Measurements from ENCODE around the gene IGF1R.

IGF1R gene

GRCh38 chr15:98800437-98801233 lies 152.3 kb downstream of the IGF1R start:
- DNase-seq, result peak; percentile 89

DNA sequence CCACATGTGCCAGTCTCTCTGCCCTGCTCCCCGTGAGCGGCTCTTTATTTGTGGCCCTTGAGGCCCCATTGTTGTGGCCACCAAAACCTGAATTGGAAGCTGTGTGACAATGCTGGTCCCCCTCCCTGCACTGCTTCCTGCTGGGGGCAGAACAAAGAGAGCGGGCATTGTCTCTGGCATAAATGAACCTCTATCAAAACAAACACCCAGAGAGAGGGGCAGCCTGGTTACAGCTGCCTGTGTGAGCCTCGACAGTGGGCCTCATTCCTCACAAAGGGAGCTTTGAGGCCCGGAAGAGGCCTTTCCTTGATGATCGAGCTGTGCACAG lies 152.9 kb downstream of the IGF1R start:
- no peak for DNase-seq

GRCh38 chr15:98802187-98802586 lies 153.8 kb downstream of the IGF1R start:
- no peak for DNase-seq

GRCh38 chr15:98803228-98804056 lies 155.1 kb downstream of the IGF1R start:
- DNase-seq, result peak; percentile 72

- DNase-seq, result no peak
Observed at GRCh38 chr15:98804057-98804380, 155.7 kb downstream of the IGF1R start.

- no peak for DNase-seq
Observed at GRCh38 chr15:98805434-98806274, 157.3 kb downstream of the IGF1R start.

DNA sequence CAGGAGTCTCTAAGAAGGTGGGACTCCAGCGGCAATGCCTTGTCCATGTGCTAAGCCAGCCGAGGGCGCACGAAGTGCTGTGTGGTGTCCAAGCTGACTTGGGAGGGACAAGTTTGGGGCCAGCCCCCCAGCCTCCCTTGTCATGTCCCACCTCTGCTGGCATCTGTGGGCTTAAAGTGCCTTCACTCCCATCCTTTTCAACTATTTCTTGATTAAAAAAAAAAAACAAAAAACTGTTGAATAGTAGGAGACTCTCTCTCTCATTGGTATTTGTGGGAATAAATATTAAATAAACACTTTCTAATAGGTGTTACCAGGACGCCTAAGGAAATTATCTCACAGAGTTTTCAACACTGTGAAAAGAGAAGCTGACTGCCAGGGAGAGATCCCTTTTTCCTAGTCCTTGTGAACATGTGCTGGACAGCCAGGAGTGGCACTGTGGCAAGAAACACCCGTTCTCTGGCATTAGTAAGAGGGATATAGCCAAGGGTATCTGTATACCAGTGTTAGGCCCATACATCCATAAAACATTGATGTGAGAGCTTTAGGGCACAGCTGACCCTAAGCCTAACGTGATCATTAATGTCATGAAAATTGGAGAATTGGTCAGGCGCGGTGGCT lies 158.0 kb downstream of the IGF1R start:
- DNase-seq, result no peak

GRCh38 chr15:98807262-98807661 lies 158.9 kb downstream of the IGF1R start:
- DNase-seq, result peak; percentile 59

GRCh38 chr15:98809273-98809672 lies 160.9 kb downstream of the IGF1R start:
- no peak for DNase-seq

DNA sequence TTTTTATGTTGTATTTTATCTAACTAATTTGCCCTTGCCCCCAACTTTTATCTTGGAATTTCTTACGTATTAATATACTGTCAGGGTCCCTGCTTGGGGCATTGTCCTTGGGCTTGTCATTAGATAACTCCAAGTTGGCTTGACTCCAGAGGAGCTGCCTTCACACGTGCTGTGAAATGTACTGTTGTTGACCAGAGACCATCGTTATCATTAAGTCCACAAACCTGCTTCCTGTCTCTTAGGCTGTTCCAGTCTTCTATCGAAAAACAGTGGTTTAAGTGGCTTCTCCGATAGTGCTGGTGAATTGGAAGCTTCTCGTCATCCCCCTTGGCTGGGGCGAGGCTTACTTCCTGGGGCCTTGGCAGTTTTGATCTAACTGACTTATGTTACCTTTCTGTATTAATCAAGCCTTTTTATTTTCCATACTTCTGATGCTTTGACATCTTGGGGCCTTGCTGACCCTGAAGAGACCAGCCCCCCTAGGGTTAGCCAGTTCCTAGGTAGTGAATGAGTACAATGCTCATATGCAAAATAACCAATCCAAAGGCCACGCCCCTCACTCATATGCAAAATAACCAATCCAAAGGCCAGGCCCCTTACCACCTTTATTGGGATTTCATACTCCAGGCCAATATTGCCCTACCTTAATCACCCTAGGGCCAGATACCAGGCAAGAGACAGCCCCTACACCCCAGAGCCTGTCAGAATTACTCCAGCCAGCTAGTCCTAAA lies 164.5 kb downstream of the IGF1R start:
- peak; percentile 19 for DNase-seq

DNA sequence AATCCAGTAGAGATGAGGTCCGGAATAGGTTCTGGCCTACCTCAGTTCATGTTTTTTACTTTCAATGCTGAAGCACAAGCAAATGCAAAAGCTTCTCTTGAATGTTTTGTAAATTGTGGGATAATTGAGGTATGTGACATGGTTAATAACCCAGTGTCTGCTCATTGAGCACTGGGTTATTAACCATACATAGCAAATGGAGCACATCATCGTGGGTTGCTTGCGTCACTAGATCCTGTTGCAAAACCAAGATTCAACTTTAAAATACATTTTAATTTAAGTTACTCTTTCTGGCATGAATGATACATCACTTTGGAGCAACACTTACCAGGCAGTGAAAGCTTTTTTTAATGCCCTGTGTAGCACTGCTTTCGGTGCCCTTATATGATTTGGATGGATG lies 165.6 kb downstream of the IGF1R start:
- no peak for DNase-seq

- no peak for DNase-seq
Observed at GRCh38 chr15:98815207-98815606, 166.9 kb downstream of the IGF1R start.

GRCh38 chr15:98817745-98818144 lies 169.4 kb downstream of the IGF1R start:
- no peak for DNase-seq

DNA sequence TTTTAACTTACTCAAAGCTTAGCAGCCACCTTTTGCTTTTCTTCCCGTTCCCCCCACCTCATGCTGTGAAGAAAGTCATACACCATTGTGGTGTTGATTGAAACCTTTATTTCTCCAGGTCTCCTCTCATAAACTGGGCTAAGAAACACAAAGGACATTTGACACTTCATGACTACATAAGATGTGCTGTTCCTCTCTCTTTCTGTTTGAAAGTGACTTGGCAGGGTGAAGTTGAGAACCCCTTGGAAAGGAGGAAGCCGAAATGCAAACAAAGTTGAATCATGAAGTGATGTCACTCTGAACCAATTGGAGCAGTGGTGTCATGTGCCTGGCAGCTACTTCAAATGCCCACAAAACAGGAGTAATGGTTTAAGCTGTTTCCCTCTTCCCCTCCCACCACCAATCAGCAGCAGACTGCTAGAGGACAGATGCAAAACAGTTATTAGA lies 174.7 kb downstream of the IGF1R start:
- peak; percentile 91 for DNase-seq

- no peak for DNase-seq
Observed at GRCh38 chr15:98823616-98824015, 175.3 kb downstream of the IGF1R start.

DNA sequence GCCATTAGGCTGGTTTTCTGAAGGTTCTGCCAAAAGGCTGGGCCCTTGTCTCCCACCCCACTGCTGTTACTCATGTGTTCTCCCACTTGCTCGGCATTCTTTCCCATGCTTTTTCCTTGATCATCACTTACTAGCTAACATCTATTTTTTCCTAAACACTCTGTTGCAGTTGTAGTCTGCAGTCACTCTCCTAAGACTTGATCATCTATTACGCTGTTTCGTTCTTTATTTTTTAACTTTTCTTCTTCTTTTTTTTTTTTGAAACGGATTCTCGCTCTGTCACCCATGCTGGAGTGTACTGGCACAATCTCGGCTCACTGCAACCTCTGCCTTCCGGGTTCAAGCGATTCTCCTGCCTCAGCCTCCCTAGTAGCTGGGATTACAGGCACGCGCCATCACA lies 176.3 kb downstream of the IGF1R start:
- DNase-seq, result no peak

- DNase-seq, result no peak
Observed at GRCh38 chr15:98826658-98827057, 178.3 kb downstream of the IGF1R start.

DNA sequence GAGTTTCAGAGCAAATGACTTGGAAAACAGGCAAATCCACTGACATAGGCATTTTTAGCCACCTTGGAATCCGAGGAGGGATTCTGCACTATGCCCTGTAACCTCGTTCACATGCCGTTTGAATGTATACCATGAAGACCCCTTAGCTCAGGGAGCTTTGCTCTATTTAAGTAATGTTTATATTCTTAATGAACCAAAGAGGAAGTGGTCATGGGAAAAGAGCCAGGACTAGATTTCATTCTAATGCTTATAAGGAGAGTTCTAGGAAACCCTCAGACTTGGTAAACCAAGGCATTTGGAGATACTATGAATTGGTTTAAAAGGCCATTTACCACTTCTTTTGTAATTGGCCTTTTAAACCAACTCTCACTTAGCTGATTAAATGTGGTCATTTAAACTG lies 178.9 kb downstream of the IGF1R start:
- no peak for DNase-seq

GRCh38 chr15:98830034-98830634 lies 181.8 kb downstream of the IGF1R start:
- DNase-seq, result no peak

DNA sequence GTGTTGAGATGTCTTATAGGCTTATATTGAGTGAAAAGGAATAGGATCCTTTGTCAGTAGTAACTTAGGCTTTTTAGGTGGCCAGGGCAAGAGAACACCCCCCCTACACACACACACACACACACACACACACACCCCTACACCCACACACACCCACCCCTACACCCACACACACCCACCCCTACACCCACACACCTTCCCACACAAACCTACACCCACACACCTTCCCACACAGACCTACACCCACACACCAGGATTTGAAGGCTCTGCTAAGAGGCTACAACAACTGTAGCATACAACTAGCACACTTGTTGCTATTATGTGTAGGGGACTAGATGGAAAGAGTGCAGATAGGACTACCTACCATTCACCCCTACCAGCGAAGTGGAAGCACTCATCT lies 186.6 kb downstream of the IGF1R start:
- no peak for DNase-seq

DNA sequence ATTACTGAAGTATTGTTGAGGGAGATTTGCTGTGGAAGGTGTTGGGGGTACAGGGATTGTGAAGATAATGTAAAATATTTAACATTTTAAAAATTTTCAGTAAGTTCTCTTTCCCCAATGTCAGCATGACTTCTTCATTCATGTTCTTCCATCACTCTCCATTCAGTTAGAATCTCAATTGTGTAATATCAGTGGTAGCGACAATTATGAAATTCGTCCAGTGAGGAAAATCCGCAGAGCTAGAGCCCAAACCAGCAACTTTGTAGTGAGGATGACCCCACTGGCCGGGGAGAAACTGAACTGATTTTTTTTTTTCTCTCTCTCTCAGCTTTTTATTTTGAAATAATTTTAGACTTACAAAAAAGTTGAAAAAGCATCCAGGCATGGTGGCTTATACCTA lies 187.5 kb downstream of the IGF1R start:
- no peak for DNase-seq
